Parathyroid adenoma (tissue), 2 donors: ENCODE data around the gene MED23.

Experiments
- H2AFZ ChIP-seq: fragments of 300-600 bp; sonication (generic); one replicate; pipeline ENCODE4 v1.7.0; 2017; ENCODE audit warnings: antibody characterized with exemption, mild to moderate bottlenecking
- H3K27ac ChIP-seq: fragments of 300-600 bp; sonication (generic); one replicate; pipeline ENCODE4 v1.7.0; 2017
- H3K27me3 ChIP-seq: fragments of 300-600 bp; sonication (generic); one replicate; pipeline ENCODE4 v1.7.0; 2017; ENCODE audit warnings: low read length; ENCODE audit not compliant: control insufficient read depth, insufficient read depth
- H3K36me3 ChIP-seq: fragments of 300-600 bp; sonication (generic); one replicate; pipeline ENCODE4 v1.7.0; 2017; ENCODE audit warnings: low read length; ENCODE audit not compliant: control insufficient read depth, insufficient read depth
- H3K4me1 ChIP-seq: fragments of 300-600 bp; sonication (generic); one replicate; pipeline ENCODE4 v1.7.0; 2017; ENCODE audit warnings: control low read depth
- H3K4me2 ChIP-seq: fragments of 300-600 bp; sonication (generic); one replicate; pipeline ENCODE4 v1.7.0; 2017; ENCODE audit warnings: low read length
- H3K4me3 ChIP-seq: fragments of 300-600 bp; sonication (generic); one replicate; pipeline ENCODE4 v1.7.0; 2017; ENCODE audit warnings: low read depth, low read length
- H3K79me2 ChIP-seq: fragments of 300-600 bp; sonication (generic); one replicate; pipeline ENCODE4 v1.7.0; 2017; ENCODE audit warnings: control low read depth
- H3K9ac ChIP-seq: fragments of 300-600 bp; sonication (generic); one replicate; pipeline ENCODE4 v1.7.0; 2017; ENCODE audit warnings: mild to moderate bottlenecking
- H3K9me3 ChIP-seq: fragments of 300-600 bp; sonication (generic); one replicate; pipeline ENCODE4 v1.7.0; 2017; ENCODE audit warnings: low read length; ENCODE audit not compliant: control insufficient read depth
- TF ChIP-seq, protein P1 (sequence below): fragments of 300-600 bp; sonication (generic); IDR thresholded peaks from one replicate; pipeline ENCODE4 v1.7.0; 2017; ENCODE audit warnings: antibody characterized with exemption, mild to moderate bottlenecking
- donor health status: primary hyperparathyroidism.

The MED23 gene

DNA sequence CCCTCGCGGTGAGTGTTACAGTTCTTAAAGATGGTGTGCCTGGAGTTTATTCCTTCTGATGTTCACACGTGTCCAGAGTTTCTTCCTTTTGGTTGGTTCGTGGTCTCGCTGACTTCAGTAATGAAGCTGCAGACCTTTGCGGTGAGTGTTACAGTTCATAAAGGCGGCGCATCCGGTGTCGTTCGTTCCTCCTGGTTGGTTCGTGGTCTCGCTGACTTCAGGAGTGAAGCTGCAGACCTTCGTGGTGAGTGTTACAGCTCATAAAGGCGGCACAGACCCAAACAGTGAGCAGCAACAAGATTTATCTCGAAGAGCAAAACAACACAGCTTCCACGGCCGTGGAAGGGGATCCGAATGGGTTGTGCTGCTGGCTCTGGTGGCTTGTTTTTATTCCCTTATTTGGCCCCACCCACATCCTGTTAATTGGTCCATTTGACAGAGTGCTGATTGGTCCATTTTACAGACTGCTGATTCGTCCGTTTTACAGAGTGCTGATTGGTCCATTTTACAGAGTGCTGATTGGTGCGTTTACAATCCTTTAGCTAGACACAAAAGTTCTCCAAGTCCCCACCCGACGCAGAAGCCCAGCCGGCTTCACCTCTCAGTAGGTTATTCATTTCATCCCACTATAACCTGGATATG is 103.2 kb downstream of the MED23 start:
- no peak overlapping the region for H2AFZ ChIP-seq

DNA sequence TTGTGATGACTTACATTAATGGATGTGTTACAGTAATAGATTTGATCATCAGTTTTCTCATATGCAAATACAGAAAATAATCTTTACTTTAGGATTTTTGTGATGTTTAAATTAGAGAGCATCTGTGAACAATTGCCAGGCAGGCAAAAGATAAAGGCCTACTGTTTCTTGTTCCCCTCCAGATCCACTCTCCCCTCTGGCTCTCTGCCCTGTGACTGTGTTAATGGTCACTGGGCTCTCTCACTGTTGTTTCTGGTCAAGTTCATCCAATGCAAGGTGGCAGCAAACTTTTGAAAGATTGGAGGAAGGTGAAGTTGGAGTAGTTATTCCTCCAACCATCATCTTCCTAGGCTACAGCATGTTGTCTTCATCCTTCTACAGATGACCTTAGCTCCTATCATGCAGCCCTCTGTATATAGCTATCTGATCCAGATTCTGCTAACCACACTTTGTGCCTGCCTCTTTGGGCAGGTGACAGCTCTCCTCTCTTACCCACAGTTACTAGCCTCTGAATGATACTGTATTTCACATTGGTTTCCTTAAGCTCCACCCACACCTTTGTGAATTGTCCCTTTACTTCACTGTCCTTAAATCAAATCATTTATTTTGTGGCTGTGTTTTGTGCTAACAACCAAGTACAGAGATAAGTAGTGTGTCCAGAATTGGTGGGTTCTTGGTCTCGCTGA is 103.9 kb downstream of the MED23 start:
- Histone ChIP-seq H2AFZ (no peak overlapping the region), H3K4me3 (no peak overlapping the region), H3K4me2 (no peak overlapping the region), H3K27me3 (no peaks in the 10 kb centered on the region), H3K36me3 (no peaks in the 10 kb centered on the region), H3K27ac (no peak overlapping the region), H3K9me3 (no peaks in the 10 kb centered on the region), H3K79me2 (no peaks in the 10 kb centered on the region), H3K4me1 (no peaks in the 10 kb centered on the region), H3K9ac (no peak overlapping the region)
- TF ChIP-seq, protein P1, sequence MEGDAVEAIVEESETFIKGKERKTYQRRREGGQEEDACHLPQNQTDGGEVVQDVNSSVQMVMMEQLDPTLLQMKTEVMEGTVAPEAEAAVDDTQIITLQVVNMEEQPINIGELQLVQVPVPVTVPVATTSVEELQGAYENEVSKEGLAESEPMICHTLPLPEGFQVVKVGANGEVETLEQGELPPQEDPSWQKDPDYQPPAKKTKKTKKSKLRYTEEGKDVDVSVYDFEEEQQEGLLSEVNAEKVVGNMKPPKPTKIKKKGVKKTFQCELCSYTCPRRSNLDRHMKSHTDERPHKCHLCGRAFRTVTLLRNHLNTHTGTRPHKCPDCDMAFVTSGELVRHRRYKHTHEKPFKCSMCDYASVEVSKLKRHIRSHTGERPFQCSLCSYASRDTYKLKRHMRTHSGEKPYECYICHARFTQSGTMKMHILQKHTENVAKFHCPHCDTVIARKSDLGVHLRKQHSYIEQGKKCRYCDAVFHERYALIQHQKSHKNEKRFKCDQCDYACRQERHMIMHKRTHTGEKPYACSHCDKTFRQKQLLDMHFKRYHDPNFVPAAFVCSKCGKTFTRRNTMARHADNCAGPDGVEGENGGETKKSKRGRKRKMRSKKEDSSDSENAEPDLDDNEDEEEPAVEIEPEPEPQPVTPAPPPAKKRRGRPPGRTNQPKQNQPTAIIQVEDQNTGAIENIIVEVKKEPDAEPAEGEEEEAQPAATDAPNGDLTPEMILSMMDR, result no peak

More for the DNA sequence above, 103.2 kb downstream of the MED23 start:
- Histone ChIP-seq H3K4me2 (no peak overlapping the region), H3K36me3 (no peaks in the 10 kb centered on the region), H3K79me2 (no peaks in the 10 kb centered on the region), H3K4me3 (no peak overlapping the region), H3K27me3 (no peaks in the 10 kb centered on the region), H3K9me3 (no peaks in the 10 kb centered on the region), H3K27ac (no peak overlapping the region), H3K4me1 (no peaks in the 10 kb centered on the region), H3K9ac (no peak overlapping the region)
- TF ChIP-seq, protein P1, result no peak
